Measurements from ENCODE around the gene SNAPIN. TPM values are rescaled to one million over a fixed set of nuclear protein-coding genes. Genes with fewer than 3 reads are reported as not detected.
A peak's percentile ranks its signal among the peaks of the same experiment; 100 is the strongest.
"Not testable (repeated sequence)": the region's sequence is repeated elsewhere in the genome, so short reads cannot be mapped to it uniquely, and the experiment has no call there.

SNAPIN gene
- total RNA-seq, 1 experiment from 2014 or later: 59.3 TPM

DNA sequence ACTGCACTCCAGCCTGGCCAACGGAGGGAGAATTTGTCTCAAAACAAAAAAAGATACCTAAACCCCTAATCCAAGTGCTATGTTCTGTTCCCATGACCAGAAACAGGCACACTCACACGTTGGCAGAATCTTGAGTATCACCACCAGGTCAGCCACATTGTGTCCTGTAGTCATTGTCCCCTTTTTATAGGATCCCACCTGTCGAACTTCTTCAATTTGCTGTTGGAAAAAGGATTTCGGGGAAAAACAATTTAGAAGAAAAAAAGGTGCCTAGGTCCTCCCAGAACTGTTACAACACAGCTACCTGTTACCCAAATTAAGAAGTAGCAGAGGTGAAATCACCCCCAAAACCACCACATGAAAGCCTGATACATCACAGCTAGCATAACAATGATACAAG is 8.9 kb downstream of the SNAPIN start:
- no peak overlapping the region for H3K4me3 ChIP-seq
- no peak for DNase-seq (ENCODE audit: low read depth in 1 of 2, low spot score in 2 of 2)
- no peaks in the 10 kb centered on the region for H3K27me3 ChIP-seq (replicated peaks)
- H3K4me1 ChIP-seq (replicated peaks): peaks cover 6% of the 10 kb centered on the region
- H3K9me3 ChIP-seq (replicated peaks): no peaks in the 10 kb centered on the region
- peaks cover 83% of the 10 kb centered on the region for H3K36me3 ChIP-seq
- no peak overlapping the region for H3K27ac ChIP-seq

GRCh38 chr1:153668672-153669071 is 10.2 kb downstream of the SNAPIN start:
- H3K36me3 ChIP-seq: peaks cover 70% of the 10 kb centered on the region
- DNase-seq (ENCODE audit: low read depth in 1 of 2, low spot score in 2 of 2); H3K27me3 ChIP-seq (replicated peaks); H3K9me3 ChIP-seq (replicated peaks); H3K27ac ChIP-seq; H3K4me1 ChIP-seq (replicated peaks); H3K4me3 ChIP-seq: not testable (repeated sequence)

DNA sequence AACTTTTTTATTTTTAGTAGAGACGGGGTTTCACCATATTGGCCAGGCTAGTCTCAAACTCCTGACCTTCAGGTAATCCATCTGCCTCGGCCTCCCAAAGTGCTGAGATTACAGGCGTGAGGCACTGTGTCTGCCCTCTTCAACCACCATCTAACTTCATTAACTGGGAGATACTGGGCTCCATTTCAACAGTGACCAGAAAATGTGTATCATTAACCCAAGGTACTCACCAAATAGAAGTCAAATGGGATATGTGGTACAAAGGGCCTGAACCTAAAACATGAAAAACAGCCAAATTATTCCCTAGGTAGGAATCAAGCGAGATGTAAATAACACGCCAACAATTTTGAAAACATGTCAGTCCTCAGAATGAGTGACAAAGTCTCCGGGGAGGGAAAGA is 11.1 kb downstream of the SNAPIN start:
- H3K36me3 ChIP-seq: peaks cover 61% of the 10 kb centered on the region
- no peak overlapping the region for H3K27ac ChIP-seq
- H3K4me3 ChIP-seq: peak overlapping the region; percentile 54

GRCh38 chr1:153670257-153670858 is 11.9 kb downstream of the SNAPIN start:
- no peak for DNase-seq (ENCODE audit: low read depth in 1 of 2, low spot score in 2 of 2)
- Histone ChIP-seq H3K4me1 (replicated peaks) (peaks cover 6% of the 10 kb centered on the region), H3K36me3 (peaks cover 53% of the 10 kb centered on the region), H3K27ac (peak overlapping the region; percentile 80), H3K4me3 (peak overlapping the region; percentile 54), H3K9me3 (replicated peaks) (no peaks in the 10 kb centered on the region), H3K27me3 (replicated peaks) (no peaks in the 10 kb centered on the region)

More for the DNA sequence above, 11.1 kb downstream of the SNAPIN start:
- Histone ChIP-seq H3K4me1 (replicated peaks) (peaks cover 6% of the 10 kb centered on the region), H3K9me3 (replicated peaks) (no peaks in the 10 kb centered on the region), H3K27me3 (replicated peaks) (no peaks in the 10 kb centered on the region)
- DNase-seq (ENCODE audit: low read depth in 1 of 2, low spot score in 2 of 2): no peak

GRCh38 chr1:153670859-153671627 is 12.5 kb downstream of the SNAPIN start, which contains the start of gene ILF2:
TSS of gene ILF2 (minus strand) at chr1:153670993. CDS start at chr1:153670922, 71 bp downstream.
- Histone ChIP-seq H3K4me3 (peak within 1 kb of the TSS; percentile 54), H3K4me1 (replicated peaks) (peaks cover 6% of the 10 kb centered on the region), H3K36me3 (peaks cover 47% of the 10 kb centered on the region), H3K27me3 (replicated peaks) (no peaks in the 10 kb centered on the region), H3K27ac (peak within 1 kb of the TSS; percentile 80), H3K9me3 (replicated peaks) (no peaks in the 10 kb centered on the region)
- peak; percentile 98 to 100 for DNase-seq (ENCODE audit: low read depth in 1 of 2, low spot score in 2 of 2)

GRCh38 chr1:153671628-153672353 is 13.3 kb downstream of the SNAPIN start:
- not testable (repeated sequence) for H3K27me3 ChIP-seq (replicated peaks)

GRCh38 chr1:153673511-153673910 is 15.0 kb downstream of the SNAPIN start:
- Histone ChIP-seq H3K36me3 (peaks cover 22% of the 10 kb centered on the region), H3K27ac (no peak overlapping the region), H3K27me3 (replicated peaks) (peaks cover 8% of the 10 kb centered on the region), H3K9me3 (replicated peaks) (no peaks in the 10 kb centered on the region), H3K4me1 (replicated peaks) (peaks cover 11% of the 10 kb centered on the region), H3K4me3 (no peak overlapping the region)
- no peak for DNase-seq (ENCODE audit: low read depth in 1 of 2, low spot score in 2 of 2)

More at GRCh38 chr1:153671628-153672353, 13.3 kb downstream of the SNAPIN start:
- H3K4me1 ChIP-seq (replicated peaks); H3K9me3 ChIP-seq (replicated peaks): not testable (repeated sequence)
- DNase-seq (ENCODE audit: low read depth in 1 of 2, low spot score in 2 of 2): peak; percentile 42 to 71
- Histone ChIP-seq H3K27ac (peak overlapping the region; percentile 4), H3K4me3 (peak overlapping the region; percentile 33), H3K36me3 (peaks cover 39% of the 10 kb centered on the region)

DNA sequence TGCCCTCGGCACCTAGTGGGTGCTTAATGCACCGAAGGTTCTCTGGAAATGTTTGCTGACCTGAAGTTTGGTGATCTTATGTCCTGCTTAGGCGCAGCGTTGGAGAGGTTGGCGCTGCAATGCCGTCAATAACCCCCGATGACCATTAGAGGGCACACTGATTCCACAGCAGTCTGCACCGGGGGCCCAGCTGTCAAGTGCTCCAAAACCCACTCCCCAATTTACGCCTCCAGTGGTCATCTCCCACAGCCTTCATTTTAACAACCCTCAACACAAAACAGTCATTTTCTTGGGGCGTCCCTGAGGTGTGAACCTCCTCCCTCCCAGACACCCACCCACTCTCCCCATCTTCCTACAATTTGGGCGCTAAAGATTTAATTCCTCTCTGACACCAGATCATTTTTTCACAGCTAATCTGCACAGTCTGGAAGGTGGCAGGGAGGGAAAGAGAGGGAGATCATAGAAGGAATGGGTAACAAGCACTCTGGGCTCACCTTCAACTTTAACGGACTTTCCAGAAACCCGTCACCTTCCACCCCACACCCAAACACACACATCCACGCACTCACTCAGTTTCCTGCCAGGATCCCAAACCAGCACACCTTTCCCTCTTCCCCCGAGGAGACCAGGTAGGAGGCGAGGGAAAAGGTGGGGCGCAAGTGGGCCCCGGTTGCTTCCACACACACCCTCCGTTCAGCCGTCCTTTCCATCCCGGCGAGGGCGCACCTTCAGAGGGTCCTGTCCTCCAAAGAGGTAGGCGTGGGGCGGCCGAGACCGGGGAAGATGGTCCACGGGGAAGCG is 19.4 kb downstream of the SNAPIN start:
- Histone ChIP-seq H3K27ac (no peak overlapping the region), H3K4me1 (replicated peaks) (peaks cover 18% of the 10 kb centered on the region), H3K9me3 (replicated peaks) (peaks cover 4% of the 10 kb centered on the region; the same call in 1 of the 2 replicates), H3K27me3 (replicated peaks) (peaks cover 40% of the 10 kb centered on the region), H3K4me3 (peak overlapping the region; percentile 25; the same call in 1 of the 2 replicates), H3K36me3 (no peaks in the 10 kb centered on the region)
- DNase-seq (ENCODE audit: low read depth in 1 of 2, low spot score in 2 of 2): peak in 1 of 2 experiments; percentile 37

GRCh38 chr1:153678519-153679336 is 20.2 kb downstream of the SNAPIN start, which contains the start of gene NPR1:
TSS of gene NPR1 (plus strand) at chr1:153678688. CDS start at chr1:153679109, 421 bp downstream.
- DNase-seq (ENCODE audit: low read depth in 1 of 2, low spot score in 2 of 2): peak in 1 of 2 experiments; percentile 33
- peaks cover 40% of the 10 kb centered on the region for H3K27me3 ChIP-seq (replicated peaks)
- peaks cover 4% of the 10 kb centered on the region; the same call in 1 of the 2 replicates for H3K9me3 ChIP-seq (replicated peaks)
- H3K4me1 ChIP-seq (replicated peaks): peaks cover 18% of the 10 kb centered on the region
- peak within 1 kb of the TSS; percentile 25 for H3K4me3 ChIP-seq
- H3K27ac ChIP-seq: no peak within 1 kb of the TSS
- no peaks in the 10 kb centered on the region for H3K36me3 ChIP-seq

GRCh38 chr1:153679337-153680119 is 21.0 kb downstream of the SNAPIN start:
- Histone ChIP-seq H3K9me3 (replicated peaks) (peaks cover 4% of the 10 kb centered on the region; the same call in 1 of the 2 replicates), H3K4me3 (peak overlapping the region; percentile 25), H3K27ac (no peak overlapping the region), H3K36me3 (no peaks in the 10 kb centered on the region), H3K27me3 (replicated peaks) (peaks cover 40% of the 10 kb centered on the region), H3K4me1 (replicated peaks) (peaks cover 18% of the 10 kb centered on the region)
- DNase-seq (ENCODE audit: low read depth in 1 of 2, low spot score in 2 of 2): peak in 1 of 2 experiments; percentile 18

GRCh38 chr1:153680120-153680403 is 21.6 kb downstream of the SNAPIN start:
- DNase-seq (ENCODE audit: low read depth in 1 of 2, low spot score in 2 of 2): no peak
- Histone ChIP-seq H3K4me1 (replicated peaks) (peaks cover 18% of the 10 kb centered on the region), H3K4me3 (no peak overlapping the region)

GRCh38 chr1:153682730-153683129 is 24.2 kb downstream of the SNAPIN start:
- no peak for DNase-seq (ENCODE audit: low read depth in 1 of 2, low spot score in 2 of 2)
- peaks cover 44% of the 10 kb centered on the region for H3K27me3 ChIP-seq (replicated peaks)

More at GRCh38 chr1:153680120-153680403, 21.6 kb downstream of the SNAPIN start:
- H3K36me3 ChIP-seq: no peaks in the 10 kb centered on the region
- no peak overlapping the region for H3K27ac ChIP-seq
- peaks cover 40% of the 10 kb centered on the region for H3K27me3 ChIP-seq (replicated peaks)
- H3K9me3 ChIP-seq (replicated peaks): peaks cover 4% of the 10 kb centered on the region; the same call in 1 of the 2 replicates

More at GRCh38 chr1:153682730-153683129, 24.2 kb downstream of the SNAPIN start:
- H3K27ac ChIP-seq: no peak overlapping the region
- no peak overlapping the region for H3K4me3 ChIP-seq
- H3K9me3 ChIP-seq (replicated peaks): peaks cover 4% of the 10 kb centered on the region; the same call in 1 of the 2 replicates
- H3K36me3 ChIP-seq: no peaks in the 10 kb centered on the region
- peaks cover 18% of the 10 kb centered on the region for H3K4me1 ChIP-seq (replicated peaks)
